ENCODE results near the gene ADORA2A.

Gene ADORA2A

DNA sequence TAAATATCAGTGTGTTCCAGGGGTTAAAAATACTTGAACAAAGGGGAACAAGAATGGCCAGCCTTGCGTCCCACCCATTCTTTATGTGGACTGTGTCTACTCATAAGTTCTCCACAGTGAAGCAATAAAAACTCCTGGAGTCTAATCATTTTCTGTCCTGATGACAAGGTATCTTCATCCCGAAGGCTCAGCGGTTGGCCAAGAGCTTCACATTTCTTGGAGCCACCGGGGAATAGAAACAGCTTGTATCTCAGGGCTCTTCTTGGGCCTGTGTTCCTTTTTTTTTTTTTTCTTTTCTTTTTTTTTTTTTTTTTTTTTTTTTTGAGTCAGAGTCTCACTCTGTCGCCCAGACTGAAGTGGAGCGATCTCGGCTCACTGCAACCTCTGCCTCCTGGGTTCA lies 36.8 kb upstream of the ADORA2A start:
- TF ChIP-seq FOXP2 (optimal IDR thresholded peaks at IDR 0.05; ENCODE audit: borderline replicate concordance, extremely low read depth, extremely low read length, insufficient read depth) = no peak
- no peak for TF ChIP-seq REST (IDR thresholded peaks at IDR 0.05; ENCODE audit: insufficient read depth in 1 of 2, low read depth in 2 of 2, low read length in 2 of 2)
- no peak for TF ChIP-seq TAF1 (IDR thresholded peaks at IDR 0.05; ENCODE audit: borderline replicate concordance, insufficient read depth, low read length)
- no peak for TF ChIP-seq POLR2AphosphoS5 (IDR thresholded peaks at IDR 0.05; ENCODE audit: low read depth, low read length)

DNA sequence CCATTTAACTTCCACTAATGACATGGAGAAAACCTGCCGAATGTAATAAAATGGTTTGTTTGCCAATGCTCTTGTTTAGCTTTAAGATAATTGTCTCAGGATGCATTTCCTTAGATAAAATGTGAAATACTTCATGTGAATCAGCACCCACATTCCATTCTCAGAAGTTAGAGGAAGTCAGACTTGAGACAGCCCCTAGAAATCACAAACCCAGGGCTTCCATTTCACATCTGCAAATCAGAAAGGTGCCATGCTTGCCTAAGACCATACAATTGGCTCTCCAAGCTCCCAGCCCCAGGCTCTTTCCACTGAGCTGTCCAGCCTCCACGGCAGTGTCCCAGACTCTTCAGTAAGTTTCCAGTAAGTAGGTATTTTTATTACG lies 35.6 kb upstream of the ADORA2A start:
- peak in 1 of 2 experiments; percentile 31; a peak in 1 of 4 replicates for TF ChIP-seq REST (IDR thresholded peaks at IDR 0.05; ENCODE audit: insufficient read depth in 1 of 2, low read depth in 2 of 2, low read length in 2 of 2)
- TF ChIP-seq SIN3A (IDR thresholded peaks at IDR 0.05; ENCODE audit: borderline replicate concordance, insufficient read depth, low read length) = no peak
- no peak for TF ChIP-seq FOXP2 (optimal IDR thresholded peaks at IDR 0.05; ENCODE audit: borderline replicate concordance, extremely low read depth, extremely low read length, insufficient read depth)

GRCh38 chr22:24392218-24392931 lies 35.0 kb upstream of the ADORA2A start:
- TF ChIP-seq REST (IDR thresholded peaks at IDR 0.05; ENCODE audit: insufficient read depth in 1 of 2, low read depth in 2 of 2, low read length in 2 of 2) (no peak), SIN3A (IDR thresholded peaks at IDR 0.05; ENCODE audit: borderline replicate concordance, insufficient read depth, low read length) (no peak), POLR2AphosphoS5 (IDR thresholded peaks at IDR 0.05; ENCODE audit: low read depth, low read length) (no peak), TAF1 (IDR thresholded peaks at IDR 0.05; ENCODE audit: borderline replicate concordance, insufficient read depth, low read length) (no peak), FOXP2 (optimal IDR thresholded peaks at IDR 0.05; ENCODE audit: borderline replicate concordance, extremely low read depth, extremely low read length, insufficient read depth) (no peak)

- no peak for TF ChIP-seq FOXP2 (optimal IDR thresholded peaks at IDR 0.05; ENCODE audit: borderline replicate concordance, extremely low read depth, extremely low read length, insufficient read depth)
Measured at GRCh38 chr22:24393012-24393559, 34.3 kb upstream of the ADORA2A start.

GRCh38 chr22:24393848-24394247 lies 33.6 kb upstream of the ADORA2A start:
- TF ChIP-seq REST (IDR thresholded peaks at IDR 0.05; ENCODE audit: insufficient read depth in 1 of 2, low read depth in 2 of 2, low read length in 2 of 2) = no peak
- no peak for TF ChIP-seq FOXP2 (optimal IDR thresholded peaks at IDR 0.05; ENCODE audit: borderline replicate concordance, extremely low read depth, extremely low read length, insufficient read depth)
- TF ChIP-seq SIN3A (IDR thresholded peaks at IDR 0.05; ENCODE audit: borderline replicate concordance, insufficient read depth, low read length) = no peak
- TF ChIP-seq TAF1 (IDR thresholded peaks at IDR 0.05; ENCODE audit: borderline replicate concordance, insufficient read depth, low read length) = no peak
- no peak for TF ChIP-seq POLR2AphosphoS5 (IDR thresholded peaks at IDR 0.05; ENCODE audit: low read depth, low read length)

All from PFSK-1 (cell line).